ENCODE data around the gene TRPM8. TPM values are rescaled to one million over a fixed set of nuclear protein-coding genes. Genes with fewer than 3 reads are reported as not detected.

The TRPM8 gene
- 1 to 10 TPM in 1 of 4 donors, not detected in 3; 1.7 TPM for total RNA-seq

DNA sequence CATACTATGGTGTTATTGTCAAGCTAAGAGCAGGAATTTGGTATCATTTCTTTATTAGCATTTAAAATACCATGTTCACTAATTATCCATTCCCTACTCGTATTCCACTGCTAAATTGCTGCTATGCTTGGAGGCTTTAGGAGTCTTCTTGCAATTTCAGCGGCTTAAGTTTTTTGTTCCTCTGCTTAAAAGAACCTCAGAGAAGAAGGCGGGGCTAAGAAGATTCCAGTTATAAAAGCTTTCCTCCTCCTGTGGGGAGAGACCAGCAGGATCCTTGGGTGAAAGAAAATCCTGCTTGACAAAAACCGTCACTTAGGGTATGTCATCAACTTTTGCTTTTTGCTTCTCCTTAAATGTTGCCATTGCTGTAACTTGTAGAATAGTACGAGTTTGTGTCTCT lies at the start of gene TRPM8:
Gene TRPM8, plus strand, starts transcription at position 258 of the 400 bp plus-strand sequence. CDS start 9,165 bp downstream, outside the sequence.
- TF ChIP-seq, protein P1, sequence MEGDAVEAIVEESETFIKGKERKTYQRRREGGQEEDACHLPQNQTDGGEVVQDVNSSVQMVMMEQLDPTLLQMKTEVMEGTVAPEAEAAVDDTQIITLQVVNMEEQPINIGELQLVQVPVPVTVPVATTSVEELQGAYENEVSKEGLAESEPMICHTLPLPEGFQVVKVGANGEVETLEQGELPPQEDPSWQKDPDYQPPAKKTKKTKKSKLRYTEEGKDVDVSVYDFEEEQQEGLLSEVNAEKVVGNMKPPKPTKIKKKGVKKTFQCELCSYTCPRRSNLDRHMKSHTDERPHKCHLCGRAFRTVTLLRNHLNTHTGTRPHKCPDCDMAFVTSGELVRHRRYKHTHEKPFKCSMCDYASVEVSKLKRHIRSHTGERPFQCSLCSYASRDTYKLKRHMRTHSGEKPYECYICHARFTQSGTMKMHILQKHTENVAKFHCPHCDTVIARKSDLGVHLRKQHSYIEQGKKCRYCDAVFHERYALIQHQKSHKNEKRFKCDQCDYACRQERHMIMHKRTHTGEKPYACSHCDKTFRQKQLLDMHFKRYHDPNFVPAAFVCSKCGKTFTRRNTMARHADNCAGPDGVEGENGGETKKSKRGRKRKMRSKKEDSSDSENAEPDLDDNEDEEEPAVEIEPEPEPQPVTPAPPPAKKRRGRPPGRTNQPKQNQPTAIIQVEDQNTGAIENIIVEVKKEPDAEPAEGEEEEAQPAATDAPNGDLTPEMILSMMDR (IDR thresholded peaks at IDR 0.05; ENCODE audit: low read depth) = no peak

DNA sequence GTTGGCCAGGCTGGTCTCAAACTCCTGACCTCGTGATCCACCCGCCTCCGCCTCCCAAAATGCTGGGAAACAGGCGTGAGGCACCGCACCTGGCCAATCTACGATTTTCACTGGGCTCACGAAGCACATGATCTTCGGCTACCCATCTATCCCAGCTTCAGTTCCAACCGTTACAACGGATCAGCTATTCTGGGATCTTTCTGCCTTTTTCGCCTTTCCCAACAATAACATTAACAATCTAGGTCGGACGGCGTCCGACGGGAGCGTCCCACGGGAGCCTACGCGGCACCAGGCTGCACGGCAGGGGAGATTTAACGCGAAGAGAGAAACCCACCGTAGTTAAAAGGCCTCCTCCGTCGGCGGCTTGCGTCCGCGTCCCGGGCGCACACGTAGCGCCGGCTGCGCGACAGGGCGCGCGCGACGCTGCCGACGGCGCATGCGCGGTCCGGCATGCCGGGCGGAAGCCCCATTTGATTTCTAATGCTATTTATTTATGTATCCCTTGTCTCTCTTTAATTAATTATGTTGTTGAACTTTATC lies 49.1 kb upstream of the TRPM8 start, which contains the start of gene MSL3B:
Gene MSL3B, minus strand, starts transcription at position 394 of the 540 bp plus-strand sequence.
- TF ChIP-seq, protein P1 (IDR thresholded peaks at IDR 0.05; ENCODE audit: low read depth) = no peak

DNA sequence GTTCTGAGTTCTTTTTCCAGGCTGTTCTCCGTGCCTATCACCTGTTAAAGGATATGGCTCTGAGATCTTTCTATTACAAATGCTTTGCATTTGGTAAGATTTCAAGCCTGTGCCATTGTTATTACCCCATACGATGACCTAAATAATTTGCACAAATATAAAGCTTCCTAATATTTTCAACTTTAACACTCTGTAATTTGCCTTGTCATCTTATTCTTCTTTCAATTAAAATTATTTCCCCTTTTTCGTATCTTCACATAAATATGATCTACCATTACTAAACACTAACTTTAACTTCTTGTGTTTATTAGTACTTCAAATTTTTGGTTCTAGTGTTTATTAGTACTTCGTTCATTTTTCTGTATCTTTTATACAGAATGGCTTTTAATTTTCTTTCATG lies 45.7 kb upstream of the TRPM8 start:
- TF ChIP-seq, protein P1 (IDR thresholded peaks at IDR 0.05; ENCODE audit: low read depth) = no peak

DNA sequence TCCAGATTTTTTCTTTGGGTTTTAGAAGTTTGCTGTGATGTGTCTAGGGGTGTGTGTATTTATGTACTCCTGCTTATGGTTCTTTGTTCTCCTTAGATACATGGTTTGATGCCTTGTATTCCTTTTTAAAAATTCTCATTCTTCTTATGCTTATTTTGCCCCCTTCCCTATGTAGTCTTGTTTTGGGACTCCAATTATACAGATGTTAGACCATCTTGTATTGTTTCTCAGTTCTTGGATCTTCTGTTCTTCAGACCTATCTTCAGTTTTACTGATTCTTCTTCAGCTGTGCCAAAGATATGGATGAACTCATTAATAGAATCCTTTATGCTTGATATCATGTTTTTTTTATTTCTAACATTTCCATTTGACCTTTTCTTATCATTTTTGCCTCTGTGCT lies 34.8 kb upstream of the TRPM8 start:
- TF ChIP-seq, protein P1 (IDR thresholded peaks at IDR 0.05; ENCODE audit: low read depth) = no peak

DNA sequence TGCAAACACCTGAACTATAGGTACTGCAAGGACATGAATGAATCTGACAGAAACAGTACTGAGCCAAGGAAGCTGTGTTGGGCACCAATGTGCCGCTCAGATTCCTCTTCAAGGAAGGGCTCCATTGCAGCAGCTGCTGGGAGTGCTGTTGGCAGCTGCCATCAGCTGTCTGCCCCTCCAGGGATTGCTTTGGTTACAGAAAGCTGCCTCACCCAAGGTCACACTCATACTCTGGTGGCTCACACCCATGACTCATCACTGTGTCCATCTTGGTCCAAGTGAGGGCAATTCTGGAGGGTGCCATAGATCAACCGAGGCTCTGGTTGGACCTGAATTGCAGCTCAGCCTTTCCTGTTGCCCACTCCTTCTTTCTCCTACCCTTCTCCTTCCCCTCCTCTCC lies 24.4 kb upstream of the TRPM8 start:
- TF ChIP-seq, protein P1 (IDR thresholded peaks at IDR 0.05; ENCODE audit: low read depth) = no peak

DNA sequence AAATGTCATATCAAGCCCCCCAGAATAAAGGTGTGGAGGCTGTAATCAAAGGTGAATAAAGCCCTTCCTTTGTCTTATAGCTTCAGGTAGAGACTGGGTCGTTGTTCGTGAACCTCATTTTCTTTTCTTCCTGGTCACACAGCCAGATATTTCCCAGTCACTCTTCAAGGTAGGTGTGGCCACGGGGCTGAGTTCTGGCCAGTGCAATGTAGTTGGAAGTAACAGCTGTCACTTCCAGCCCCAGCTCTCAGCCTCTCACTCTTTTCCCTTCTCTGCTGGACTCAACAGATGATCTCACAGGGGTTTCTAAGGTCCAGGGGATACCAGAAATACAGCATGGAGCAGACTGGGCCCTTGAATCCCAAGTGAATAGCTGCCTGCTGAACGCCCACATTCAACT lies 15.8 kb upstream of the TRPM8 start:
- TF ChIP-seq, protein P1 (IDR thresholded peaks at IDR 0.05; ENCODE audit: low read depth) = no peak

DNA sequence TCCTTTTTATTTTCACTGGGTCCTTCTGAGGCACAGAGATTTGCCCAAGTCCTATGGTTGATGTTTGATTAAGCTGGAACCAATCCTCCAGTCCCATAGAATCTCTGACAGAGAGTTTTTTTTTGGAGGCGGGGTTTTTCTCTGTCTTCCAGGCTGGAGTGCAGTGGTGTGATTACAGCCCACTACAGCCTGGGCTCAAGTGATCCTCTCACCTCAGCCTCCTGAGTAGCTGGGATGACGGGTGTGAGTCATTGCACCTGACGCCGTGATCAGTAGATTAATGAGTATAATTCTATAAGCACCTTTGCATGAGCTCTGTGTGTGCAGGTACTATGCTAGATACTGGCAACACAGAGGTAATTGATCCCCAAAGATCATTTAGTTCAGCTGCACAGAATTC lies 15.3 kb upstream of the TRPM8 start:
- TF ChIP-seq, protein P1 (IDR thresholded peaks at IDR 0.05; ENCODE audit: low read depth) = no peak
